DLD1 (cell line): ENCODE data around the gene VTCN1.

ENCODE experiments used
- in situ Hi-C: cut with HindIII; loops from 2 replicates; pipeline ENCODE4 v1.10.0; 2017; ENCODE audit warnings: low sequenced_read_pairs

VTCN1 gene

GRCh38 chr1:117105722-117106121 lies 105.0 kb downstream of the VTCN1 start:
- in situ Hi-C loops, result loop anchor here (25.0 kb wide), 1 partner anchor 182 kb away; no protein-coding TSS in a partner anchor

GRCh38 chr1:117104986-117105385 lies 105.7 kb downstream of the VTCN1 start:
- in situ Hi-C loops, result loop anchor here (25.0 kb wide), 1 partner anchor 182 kb away; no protein-coding TSS in a partner anchor

- in situ Hi-C loops, result loop anchor here (25.0 kb wide), 1 partner anchor 185 kb away; no protein-coding TSS in a partner anchor
Measured at GRCh38 chr1:117101858-117102257, 108.9 kb downstream of the VTCN1 start.

- in situ Hi-C loops, result loop anchor here (25.0 kb wide), 1 partner anchor 186 kb away; no protein-coding TSS in a partner anchor
Measured at GRCh38 chr1:117101334-117101733, 109.4 kb downstream of the VTCN1 start.

GRCh38 chr1:117098287-117098890 lies 112.3 kb downstream of the VTCN1 start:
- in situ Hi-C loops, result no loop called here

- in situ Hi-C loops, result no loop called here
Measured at GRCh38 chr1:117097443-117097842, 113.3 kb downstream of the VTCN1 start.

GRCh38 chr1:117096951-117097408 lies 113.7 kb downstream of the VTCN1 start:
- in situ Hi-C loops, result no loop called here

GRCh38 chr1:117094841-117095604 lies 115.7 kb downstream of the VTCN1 start:
- in situ Hi-C loops, result no loop called here

- in situ Hi-C loops, result no loop called here
Measured at GRCh38 chr1:117093870-117094621, 116.7 kb downstream of the VTCN1 start.
